Esophagus squamous epithelium (tissue), 5 donors: ENCODE measurements around the gene PTK7. TPM values are rescaled to one million over a fixed set of nuclear protein-coding genes. Genes with fewer than 3 reads are reported as not detected.

Experiments used
- DNase-seq: peaks from one replicate; lab custom pipeline; 2025; lab: John Stamatoyannopoulos, UW
- H3K27ac ChIP-seq, 4 donors: fragments of 200-600 bp; sonication (generic); one replicate each; pipeline ENCODE4 v1.5.1; 2016 to 2019; ENCODE audit warnings: mild to moderate bottlenecking in 1 of 4
- H3K27me3 ChIP-seq, 4 donors: fragments of 200-600 bp; sonication (generic); 1 replicate in 3 of 4; 2 replicates in 1 of 4; pipeline versions ENCODE4 v1.5.1 to v1.6.0; 2017 to 2021; ENCODE audit warnings: antibody characterized with exemption in 1 of 4
- H3K36me3 ChIP-seq, 3 donors: fragments of 200-600 bp; sonication (generic); one replicate each; pipeline ENCODE4 v1.5.1; 2016 to 2019
- H3K4me1 ChIP-seq, 3 donors: fragments of 200-600 bp; sonication (generic); one replicate each; pipeline ENCODE4 v1.5.1; 2017 to 2019
- H3K4me3 ChIP-seq, 4 donors: fragments of 200-600 bp; sonication (generic); 1 replicate in 3 of 4; 2 replicates in 1 of 4; pipeline ENCODE4 v1.5.1; 2016 to 2019; ENCODE audit warnings: mild to moderate bottlenecking in 2 of 4, moderate library complexity in 1 of 4
- H3K9me3 ChIP-seq, 3 donors: fragments of 200-600 bp; sonication (generic); one replicate each; pipeline ENCODE4 v1.5.1; 2016 to 2019
- POLR2A ChIP-seq, 4 donors: fragments of 450-650 bp; IDR thresholded peaks; one replicate each; pipeline ENCODE4 v1.6.1; 2017; ENCODE audit warnings: antibody characterized with exemption in 4 of 4, mild to moderate bottlenecking in 4 of 4, moderate library complexity in 3 of 4
- WGBS, 2 donors: methylation state at CpG; one replicate each; pipeline ENCODE4 v1.1.5; 2018; 5-methylcytosine and 5-hydroxymethylcytosine counted together
- intact Hi-C: fragments of 100-400 bp; cut with DNase I; formaldehyde crosslinking; loops from one replicate; pipeline ENCODE4 v1.15.0; 2022
- total RNA-seq, 4 donors: library from RNA; depleted of rRNA; stranded (reverse); fragments of >200 nt; gene quantifications; one replicate each; pipeline ENCODE4 v1.1.0, GENCODE V29; 2016
- TF ChIP-seq, protein P1 (sequence below), 6 experiments: fragments of 450-650 bp in 4 of 6; fragments of 200-600 bp in 2 of 6; sonication (generic) in 2 of 6; IDR thresholded peaks; one replicate each; pipeline ENCODE4 v1.5.1; 2016 to 2019; ENCODE audit warnings: antibody characterized with exemption in 6 of 6, mild to moderate bottlenecking in 4 of 6, moderate library complexity in 4 of 6
- donor health status: DM: yes; HTN: yes; CAD: no.

Gene PTK7
- total RNA-seq, 4 donors from 2014 or later: 30.6 to 44.1 (median 36.7) TPM

DNA sequence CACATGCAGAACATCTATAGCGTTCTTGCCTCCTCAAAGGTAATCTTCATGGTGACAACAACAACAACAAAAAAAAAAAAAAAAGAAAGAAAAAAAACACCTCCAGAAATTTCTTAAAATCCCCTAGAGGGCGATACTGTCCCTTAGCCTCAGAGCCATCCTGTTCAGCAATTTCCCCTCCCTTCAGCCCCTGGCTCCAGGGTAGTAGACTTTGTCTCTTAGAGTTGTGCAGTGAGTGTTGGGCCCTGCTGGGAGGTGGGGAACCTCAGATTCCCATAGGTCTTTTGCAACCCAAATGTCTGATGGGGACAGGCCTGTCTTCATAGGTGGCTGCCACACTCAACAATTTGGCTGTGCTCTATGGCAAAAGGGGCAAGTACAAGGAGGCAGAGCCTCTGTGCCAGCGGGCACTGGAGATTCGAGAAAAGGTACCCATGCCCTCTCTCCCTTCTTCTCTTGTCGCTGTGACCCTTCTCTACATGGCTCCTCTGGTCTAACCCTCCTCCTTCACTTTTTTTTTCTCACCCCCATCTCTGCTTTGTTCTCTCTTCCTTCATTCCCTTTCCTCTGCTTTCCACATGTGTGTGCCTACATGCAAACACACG is 6.0 kb upstream of the PTK7 start:
- intact Hi-C loops: loop anchor here (5.0 kb wide), 2 partner anchors 57 to 72 kb away; no protein-coding TSS in a partner anchor
- H3K36me3 ChIP-seq: peaks cover 0 to 71% (median 0%) of the 10 kb centered on the region in 3 donors
- no peak overlapping the region for H3K27ac ChIP-seq
- peaks cover 0 to 7% (median 0%) of the 10 kb centered on the region in 3 donors for H3K4me1 ChIP-seq
- H3K4me3 ChIP-seq: no peak overlapping the region
- H3K9me3 ChIP-seq: no peaks in the 10 kb centered on the region
- DNase-seq: no peak
- no peak for TF ChIP-seq POLR2A (IDR thresholded peaks at IDR 0.05)
- TF ChIP-seq, protein P1, sequence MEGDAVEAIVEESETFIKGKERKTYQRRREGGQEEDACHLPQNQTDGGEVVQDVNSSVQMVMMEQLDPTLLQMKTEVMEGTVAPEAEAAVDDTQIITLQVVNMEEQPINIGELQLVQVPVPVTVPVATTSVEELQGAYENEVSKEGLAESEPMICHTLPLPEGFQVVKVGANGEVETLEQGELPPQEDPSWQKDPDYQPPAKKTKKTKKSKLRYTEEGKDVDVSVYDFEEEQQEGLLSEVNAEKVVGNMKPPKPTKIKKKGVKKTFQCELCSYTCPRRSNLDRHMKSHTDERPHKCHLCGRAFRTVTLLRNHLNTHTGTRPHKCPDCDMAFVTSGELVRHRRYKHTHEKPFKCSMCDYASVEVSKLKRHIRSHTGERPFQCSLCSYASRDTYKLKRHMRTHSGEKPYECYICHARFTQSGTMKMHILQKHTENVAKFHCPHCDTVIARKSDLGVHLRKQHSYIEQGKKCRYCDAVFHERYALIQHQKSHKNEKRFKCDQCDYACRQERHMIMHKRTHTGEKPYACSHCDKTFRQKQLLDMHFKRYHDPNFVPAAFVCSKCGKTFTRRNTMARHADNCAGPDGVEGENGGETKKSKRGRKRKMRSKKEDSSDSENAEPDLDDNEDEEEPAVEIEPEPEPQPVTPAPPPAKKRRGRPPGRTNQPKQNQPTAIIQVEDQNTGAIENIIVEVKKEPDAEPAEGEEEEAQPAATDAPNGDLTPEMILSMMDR (IDR thresholded peaks at IDR 0.05): peak in 4 of 6 experiments; percentile 43 to 54 (median 48)
- WGBS, 2 donors: 47 to 50% methylated on average over 6 of the region's 6 CpGs
- H3K27me3 ChIP-seq: no peaks in the 10 kb centered on the region

DNA sequence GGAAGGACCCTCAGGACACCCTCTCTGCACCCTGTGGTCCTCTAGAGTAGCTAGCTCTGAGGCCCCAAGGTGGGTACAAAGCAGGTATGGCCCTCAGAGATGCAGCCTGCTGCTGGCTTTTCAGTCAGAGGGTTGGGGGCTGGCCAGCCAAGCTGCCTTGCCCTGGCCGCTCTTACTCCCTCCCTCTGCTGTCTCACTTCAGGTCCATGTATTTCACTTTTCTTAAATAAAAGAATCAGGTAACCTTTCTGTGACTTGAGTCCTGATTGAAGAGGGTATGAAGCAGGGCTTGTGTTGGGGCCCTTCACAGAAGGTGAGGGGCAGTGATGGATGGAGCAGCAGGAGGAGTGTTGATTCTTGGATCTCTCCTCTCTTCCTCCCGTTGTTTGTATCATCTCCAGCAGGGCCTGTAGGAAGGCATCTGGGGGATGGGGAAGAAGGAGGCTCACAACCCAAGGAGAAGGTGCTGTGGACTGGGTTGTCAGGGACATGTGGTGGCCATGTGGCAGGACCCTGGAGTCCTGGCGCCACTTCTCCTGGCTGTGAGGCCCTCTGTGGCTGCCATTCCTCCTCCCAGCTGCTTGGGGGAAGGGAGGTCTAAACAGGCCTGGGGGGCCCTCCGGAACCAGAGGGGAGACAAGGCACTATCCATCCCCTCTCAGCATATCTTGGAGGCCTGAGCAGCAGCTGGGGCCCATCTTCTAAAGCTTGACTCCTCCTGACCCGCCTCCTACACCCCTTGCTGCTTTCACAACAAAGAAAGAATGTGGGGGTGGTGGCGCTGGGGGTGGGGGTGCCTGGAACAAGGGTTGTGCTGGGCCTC is 1.1 kb upstream of the PTK7 start:
- WGBS, 2 donors: 22 to 61% methylated on average over 1 to 5 of the region's 6 CpGs
- Histone ChIP-seq H3K4me3 (no peak overlapping the region), H3K27me3 (peaks cover 0 to 17% (median 0%) of the 10 kb centered on the region in 4 donors), H3K27ac (peak overlapping the region; percentile 55 to 86 (median 79)), H3K4me1 (peaks cover 9 to 43% (median 10%) of the 10 kb centered on the region in 3 donors), H3K36me3 (peaks cover 0 to 47% (median 0%) of the 10 kb centered on the region in 3 donors), H3K9me3 (no peaks in the 10 kb centered on the region)
- TF ChIP-seq, protein P1 (IDR thresholded peaks at IDR 0.05): no peak
- TF ChIP-seq POLR2A (IDR thresholded peaks at IDR 0.05): no peak
- DNase-seq: no peak
- intact Hi-C loops: loop anchor here (5.0 kb wide), 2 partner anchors 52 to 67 kb away; no protein-coding TSS in a partner anchor

DNA sequence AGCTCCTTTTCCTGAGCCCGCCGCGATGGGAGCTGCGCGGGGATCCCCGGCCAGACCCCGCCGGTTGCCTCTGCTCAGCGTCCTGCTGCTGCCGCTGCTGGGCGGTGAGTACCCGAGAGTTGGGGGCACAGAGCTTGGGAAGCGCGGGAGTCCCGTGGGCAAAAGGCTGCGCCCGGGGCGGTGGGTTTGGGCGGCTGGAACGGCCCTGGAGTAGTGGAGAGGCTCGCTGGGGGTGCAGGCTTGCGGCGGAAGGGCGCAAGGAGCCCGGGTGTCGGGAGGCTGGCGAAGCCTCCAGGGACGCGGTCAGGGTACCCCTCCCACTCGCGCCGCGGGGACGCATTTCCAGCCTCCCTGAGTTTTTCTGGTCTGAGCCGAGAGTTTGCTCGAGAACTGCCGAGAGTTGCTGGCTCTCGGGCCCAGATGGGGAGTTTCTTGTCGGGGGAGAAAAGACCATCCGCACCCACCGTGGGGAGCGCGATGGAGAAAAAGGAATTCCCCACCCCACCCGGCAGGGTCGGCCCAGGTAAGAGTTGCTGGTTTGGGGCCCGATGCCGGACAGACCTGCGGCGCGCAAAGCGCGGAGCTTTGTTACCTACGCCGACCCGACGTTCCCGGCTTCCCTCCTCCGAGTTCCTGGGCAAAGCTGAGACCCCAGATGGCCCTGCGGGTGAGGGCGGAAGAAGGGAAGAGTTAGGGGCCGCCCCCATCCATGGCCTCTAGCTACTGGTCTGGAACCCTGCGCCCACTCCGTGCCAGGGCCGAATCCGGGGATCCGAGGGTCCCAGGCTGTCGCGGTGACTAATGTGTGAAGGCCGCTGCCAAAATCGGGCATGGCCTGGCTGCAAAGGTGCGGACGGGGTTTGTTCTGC is 584 bp downstream of the PTK7 start:
- Histone ChIP-seq H3K36me3 (peaks cover 0 to 31% (median 0%) of the 10 kb centered on the region in 3 donors), H3K4me1 (peaks cover 9 to 43% (median 10%) of the 10 kb centered on the region in 3 donors), H3K27me3 (peaks cover 0 to 17% (median 0%) of the 10 kb centered on the region in 4 donors), H3K4me3 (peak overlapping the region; percentile 75 to 93 (median 86)), H3K27ac (peak overlapping the region; percentile 78 to 86 (median 82)), H3K9me3 (no peaks in the 10 kb centered on the region)
- no peak for DNase-seq
- intact Hi-C loops: no loop called here
- no peak for TF ChIP-seq POLR2A (IDR thresholded peaks at IDR 0.05)
- TF ChIP-seq, protein P1 (IDR thresholded peaks at IDR 0.05): no peak
- 0 to 5% methylated on average over 12 to 17 of the region's 72 CpGs for WGBS, 2 donors

DNA sequence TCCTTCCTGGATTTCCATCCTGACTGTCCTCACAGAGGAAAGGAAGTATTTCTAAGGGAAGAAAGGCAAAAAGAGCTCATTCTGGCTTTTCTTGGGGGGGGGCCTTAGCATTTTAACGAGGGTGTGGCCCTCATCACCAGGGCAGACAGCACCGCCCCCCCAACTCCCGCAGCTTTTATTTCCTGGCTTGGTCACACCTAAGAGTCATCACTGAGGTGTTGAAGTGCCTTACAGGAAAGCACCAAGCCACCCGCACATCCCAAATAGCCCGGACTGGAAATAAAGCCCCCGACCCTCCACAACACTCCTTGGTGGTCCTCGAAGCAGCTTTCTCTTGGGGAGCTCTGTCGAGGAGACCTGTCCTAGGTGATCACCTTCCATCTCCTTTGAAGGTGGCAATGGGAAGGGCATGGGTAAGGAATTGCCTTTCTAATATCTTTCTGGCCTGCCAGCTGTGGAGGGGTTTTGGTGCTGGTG is 1.3 kb downstream of the PTK7 start:
- no peak for TF ChIP-seq POLR2A (IDR thresholded peaks at IDR 0.05)
- TF ChIP-seq, protein P1 (IDR thresholded peaks at IDR 0.05): no peak
- WGBS, 2 donors: 6 to 28% methylated on average over 7 of the region's 8 CpGs
- intact Hi-C loops: no loop called here
- H3K27ac ChIP-seq: peak overlapping the region; percentile 78 to 86 (median 82)
- peaks cover 0 to 24% (median 0%) of the 10 kb centered on the region in 3 donors for H3K36me3 ChIP-seq
- peaks cover 0 to 17% (median 0%) of the 10 kb centered on the region in 4 donors for H3K27me3 ChIP-seq
- H3K4me1 ChIP-seq: peaks cover 9 to 48% (median 10%) of the 10 kb centered on the region in 3 donors
- no peaks in the 10 kb centered on the region for H3K9me3 ChIP-seq
- DNase-seq: no peak
- peak overlapping the region; percentile 75 to 93 (median 86) for H3K4me3 ChIP-seq
